DMS153 treated with DMSO at 0.1 percent for 48 hours (cell line): ENCODE data around the gene TSPY4.
"Not testable (repeated sequence)": the region's sequence is repeated elsewhere in the genome, so short reads cannot be mapped to it uniquely, and the experiment has no call there.

ENCODE experiments used
- DNase-seq: peaks from one replicate; lab custom pipeline; 2025; ENCODE audit not compliant: unreplicated experiment; lab: John Stamatoyannopoulos, UW

The TSPY4 gene, protein sequence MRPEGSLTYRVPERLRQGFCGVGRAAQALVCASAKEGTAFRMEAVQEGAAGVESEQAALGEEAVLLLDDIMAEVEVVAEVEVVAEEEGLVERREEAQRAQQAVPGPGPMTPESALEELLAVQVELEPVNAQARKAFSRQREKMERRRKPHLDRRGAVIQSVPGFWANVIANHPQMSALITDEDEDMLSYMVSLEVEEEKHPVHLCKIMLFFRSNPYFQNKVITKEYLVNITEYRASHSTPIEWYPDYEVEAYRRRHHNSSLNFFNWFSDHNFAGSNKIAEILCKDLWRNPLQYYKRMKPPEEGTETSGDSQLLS

GRCh38 chrY:9337164-9337563 is at the start of gene TSPY4:
Gene TSPY4 (plus strand): TSS chrY:9337464. CDS start chrY:9337510, 46 bp downstream.
- not testable (repeated sequence) for DNase-seq

DNA sequence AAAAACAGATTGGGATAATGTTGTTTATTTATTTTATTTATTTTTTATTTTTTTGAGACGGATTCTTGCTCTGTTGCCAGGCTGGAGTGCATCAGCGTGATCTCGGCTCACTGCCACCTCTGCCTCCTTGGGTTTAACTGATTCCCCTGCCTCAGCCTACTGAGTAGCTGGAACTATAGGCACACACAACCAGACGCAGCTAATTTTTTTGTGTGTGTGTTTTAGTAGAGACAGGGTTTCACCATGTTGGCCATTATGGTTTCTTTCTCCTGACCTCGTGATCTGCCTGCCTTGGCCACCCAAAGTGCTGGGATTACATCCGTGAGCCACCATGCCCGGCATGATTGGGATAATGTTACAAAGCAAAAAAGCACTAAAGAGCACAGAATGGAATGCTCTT is 16.3 kb upstream of the TSPY4 start:
- DNase-seq: no peak

GRCh38 chrY:9357497-9357896 is 20.2 kb downstream of the TSPY4 start, which contains the start of gene TSPY8:
Gene TSPY8 (plus strand): TSS chrY:9357797. CDS start chrY:9357843, 46 bp downstream.
- not testable (repeated sequence) for DNase-seq
